ENCODE measurements around the gene PDE4D.

The PDE4D gene

DNA sequence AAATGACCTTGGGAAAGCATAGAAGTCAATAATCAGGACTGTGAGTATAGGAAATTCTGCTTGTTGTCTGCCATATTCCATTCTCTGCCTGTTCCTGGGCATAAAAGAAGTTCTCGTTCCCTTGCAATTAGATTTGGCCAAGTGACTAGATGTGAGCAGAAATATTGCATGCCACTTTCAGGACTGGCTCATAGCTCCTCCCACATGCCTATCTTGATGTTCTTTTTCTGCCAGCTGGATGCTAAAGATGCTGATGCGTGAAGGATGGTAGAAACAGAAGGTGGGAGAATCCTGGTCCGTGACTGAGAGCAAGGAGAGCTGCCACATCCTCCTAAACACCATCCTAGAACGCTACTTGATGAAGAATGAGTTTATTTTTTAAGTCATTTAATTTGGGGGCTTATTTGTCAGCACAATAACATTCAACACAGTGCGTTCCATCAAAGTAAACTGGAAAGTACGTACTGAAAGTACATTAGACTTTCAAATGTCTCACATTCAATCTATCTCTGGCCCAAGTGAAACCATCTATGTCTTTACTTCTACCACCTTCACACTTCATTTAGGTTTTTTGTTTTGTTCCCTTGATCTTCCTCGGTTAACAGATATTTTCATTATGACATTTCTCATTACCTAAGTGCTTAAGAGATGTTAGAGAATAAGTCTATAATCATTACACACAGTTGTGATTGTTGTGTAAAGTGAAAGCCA, 662.1 kb downstream of the PDE4D start:
- H3K4me1 ChIP-seq (ENCODE audit: control insufficient read depth, insufficient read depth, low read length), result peaks cover 2% of the 10 kb centered on the region
- H3K36me3 ChIP-seq (ENCODE audit: insufficient read depth, low read length), result no peaks in the 10 kb centered on the region
- H3K27me3 ChIP-seq (ENCODE audit: control insufficient read depth, insufficient read depth, low read length), result no peaks in the 10 kb centered on the region
- H3K9ac ChIP-seq (ENCODE audit: low read depth, low read length), result no peak overlapping the region
- H3K4me2 ChIP-seq (ENCODE audit: low read length), result no peak overlapping the region
- no peak overlapping the region for H3K4me3 ChIP-seq (ENCODE audit: low read length)
- no peaks in the 10 kb centered on the region for H3K9me3 ChIP-seq (replicated peaks; ENCODE audit: low read length)

GRCh38 chr5:59222687-59223511, 670.6 kb downstream of the PDE4D start:
- H3K9ac ChIP-seq (ENCODE audit: low read depth, low read length), result no peak overlapping the region
- no peak overlapping the region for H3K4me3 ChIP-seq (ENCODE audit: low read length)
- H3K4me1 ChIP-seq (ENCODE audit: control insufficient read depth, insufficient read depth, low read length), result peaks cover 4% of the 10 kb centered on the region
- H3K9me3 ChIP-seq (replicated peaks; ENCODE audit: low read length), result peaks cover 3% of the 10 kb centered on the region
- H3K36me3 ChIP-seq (ENCODE audit: insufficient read depth, low read length), result no peaks in the 10 kb centered on the region
- H3K4me2 ChIP-seq (ENCODE audit: low read length), result no peak overlapping the region
- H3K27me3 ChIP-seq (ENCODE audit: control insufficient read depth, insufficient read depth, low read length), result no peaks in the 10 kb centered on the region

DNA sequence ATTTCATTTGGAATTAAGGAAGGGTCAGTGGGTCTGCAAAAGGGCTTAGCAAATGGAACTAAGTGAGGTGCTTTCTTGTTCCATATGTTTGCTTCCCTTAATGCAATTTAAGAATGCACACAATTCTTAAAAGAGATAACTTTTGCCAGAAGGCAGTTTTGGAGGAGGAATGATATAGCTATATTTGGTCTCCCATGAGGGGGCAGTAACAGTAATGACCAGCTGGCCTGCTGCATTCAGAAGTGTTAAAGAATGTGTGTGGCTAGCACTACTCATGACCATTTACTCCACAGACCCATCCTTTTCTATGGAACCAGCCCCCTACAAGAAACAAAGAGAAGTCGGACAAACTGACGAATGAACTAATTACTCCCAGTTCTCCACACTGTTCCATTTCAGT, 671.8 kb downstream of the PDE4D start:
- Histone ChIP-seq H3K4me3 (ENCODE audit: low read length) (no peak overlapping the region), H3K27me3 (ENCODE audit: control insufficient read depth, insufficient read depth, low read length) (no peaks in the 10 kb centered on the region), H3K4me2 (ENCODE audit: low read length) (no peak overlapping the region), H3K9me3 (replicated peaks; ENCODE audit: low read length) (peaks cover 3% of the 10 kb centered on the region), H3K4me1 (ENCODE audit: control insufficient read depth, insufficient read depth, low read length) (peaks cover 4% of the 10 kb centered on the region), H3K9ac (ENCODE audit: low read depth, low read length) (no peak overlapping the region), H3K36me3 (ENCODE audit: insufficient read depth, low read length) (no peaks in the 10 kb centered on the region)

DNA sequence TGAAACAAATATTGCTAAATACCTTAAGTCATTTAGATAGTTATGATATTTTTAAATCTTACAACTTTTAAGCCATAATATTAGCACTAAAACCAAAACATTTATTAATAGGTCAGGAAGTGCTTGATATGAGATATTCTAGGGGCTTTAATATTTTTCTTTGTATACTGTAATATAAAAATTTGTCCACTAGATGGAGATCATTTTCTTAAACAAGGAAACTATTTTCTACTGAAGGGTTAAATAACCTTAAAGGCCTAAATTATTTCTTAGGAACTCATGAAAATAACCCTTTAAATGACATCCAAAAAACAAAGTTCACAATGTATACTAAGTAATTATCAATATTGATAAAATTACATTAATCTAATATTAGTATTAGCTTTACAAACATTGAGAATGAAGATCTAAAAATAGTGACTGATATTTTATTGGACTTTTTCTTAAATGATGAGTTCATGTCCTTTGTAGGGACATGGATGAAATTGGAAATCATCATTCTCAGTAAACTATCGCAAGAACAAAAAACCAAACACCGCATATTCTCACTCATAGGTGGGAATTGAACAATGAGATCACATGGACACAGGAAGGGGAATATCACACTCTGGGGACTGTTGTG, 675.0 kb downstream of the PDE4D start:
- no peak overlapping the region for H3K4me3 ChIP-seq (ENCODE audit: low read length)
- H3K36me3 ChIP-seq (ENCODE audit: insufficient read depth, low read length), result no peaks in the 10 kb centered on the region
- H3K4me1 ChIP-seq (ENCODE audit: control insufficient read depth, insufficient read depth, low read length), result peaks cover 4% of the 10 kb centered on the region

DNA sequence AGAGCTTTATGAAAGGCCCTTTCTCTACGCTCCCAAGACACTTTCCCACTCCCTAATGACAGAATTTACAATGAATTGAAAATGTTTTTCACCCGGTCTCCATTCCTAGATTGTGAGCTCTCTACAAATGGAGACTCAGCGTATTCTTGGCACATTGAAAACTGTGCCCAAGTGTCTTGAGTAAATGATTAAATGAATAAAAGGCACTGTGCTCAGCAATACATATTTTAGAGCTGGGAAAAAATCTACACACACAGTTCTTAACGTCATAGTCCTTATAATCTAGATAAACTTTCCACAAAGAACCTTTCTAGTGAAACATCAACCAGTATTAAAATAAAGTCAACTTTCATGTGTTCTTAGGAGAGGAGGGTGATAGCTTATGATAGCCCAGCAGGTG, 676.7 kb downstream of the PDE4D start:
- Histone ChIP-seq H3K4me1 (ENCODE audit: control insufficient read depth, insufficient read depth, low read length) (no peaks in the 10 kb centered on the region), H3K36me3 (ENCODE audit: insufficient read depth, low read length) (no peaks in the 10 kb centered on the region), H3K9ac (ENCODE audit: low read depth, low read length) (no peak overlapping the region), H3K4me3 (ENCODE audit: low read length) (no peak overlapping the region), H3K4me2 (ENCODE audit: low read length) (no peak overlapping the region), H3K9me3 (replicated peaks; ENCODE audit: low read length) (no peaks in the 10 kb centered on the region), H3K27me3 (ENCODE audit: control insufficient read depth, insufficient read depth, low read length) (no peaks in the 10 kb centered on the region)

More for the DNA sequence above, 675.0 kb downstream of the PDE4D start:
- Histone ChIP-seq H3K9ac (ENCODE audit: low read depth, low read length) (no peak overlapping the region), H3K27me3 (ENCODE audit: control insufficient read depth, insufficient read depth, low read length) (no peaks in the 10 kb centered on the region), H3K4me2 (ENCODE audit: low read length) (no peak overlapping the region), H3K9me3 (replicated peaks; ENCODE audit: low read length) (no peaks in the 10 kb centered on the region)

- Histone ChIP-seq H3K4me2 (ENCODE audit: low read length) (no peak overlapping the region), H3K4me1 (ENCODE audit: control insufficient read depth, insufficient read depth, low read length) (no peaks in the 10 kb centered on the region), H3K9ac (ENCODE audit: low read depth, low read length) (no peak overlapping the region), H3K36me3 (ENCODE audit: insufficient read depth, low read length) (no peaks in the 10 kb centered on the region), H3K4me3 (ENCODE audit: low read length) (no peak overlapping the region), H3K27me3 (ENCODE audit: control insufficient read depth, insufficient read depth, low read length) (no peaks in the 10 kb centered on the region), H3K9me3 (replicated peaks; ENCODE audit: low read length) (no peaks in the 10 kb centered on the region)
Measured at GRCh38 chr5:59212596-59212995, 680.9 kb downstream of the PDE4D start.

- Histone ChIP-seq H3K4me1 (ENCODE audit: control insufficient read depth, insufficient read depth, low read length) (peaks cover 14% of the 10 kb centered on the region), H3K4me3 (ENCODE audit: low read length) (no peak overlapping the region), H3K36me3 (ENCODE audit: insufficient read depth, low read length) (no peaks in the 10 kb centered on the region), H3K9me3 (replicated peaks; ENCODE audit: low read length) (no peaks in the 10 kb centered on the region), H3K4me2 (ENCODE audit: low read length) (no peak overlapping the region), H3K9ac (ENCODE audit: low read depth, low read length) (no peak overlapping the region), H3K27me3 (ENCODE audit: control insufficient read depth, insufficient read depth, low read length) (no peaks in the 10 kb centered on the region)
Measured at GRCh38 chr5:59209758-59210359, 683.7 kb downstream of the PDE4D start.

- no peak overlapping the region for H3K4me2 ChIP-seq (ENCODE audit: low read length)
- peaks cover 14% of the 10 kb centered on the region for H3K4me1 ChIP-seq (ENCODE audit: control insufficient read depth, insufficient read depth, low read length)
- H3K4me3 ChIP-seq (ENCODE audit: low read length), result no peak overlapping the region
- no peaks in the 10 kb centered on the region for H3K27me3 ChIP-seq (ENCODE audit: control insufficient read depth, insufficient read depth, low read length)
- H3K36me3 ChIP-seq (ENCODE audit: insufficient read depth, low read length), result no peaks in the 10 kb centered on the region
- H3K9ac ChIP-seq (ENCODE audit: low read depth, low read length), result no peak overlapping the region
- no peaks in the 10 kb centered on the region for H3K9me3 ChIP-seq (replicated peaks; ENCODE audit: low read length)
Measured at GRCh38 chr5:59208474-59208873, 685.1 kb downstream of the PDE4D start.

GRCh38 chr5:59207401-59207800, 686.1 kb downstream of the PDE4D start:
- Histone ChIP-seq H3K9me3 (replicated peaks; ENCODE audit: low read length) (no peaks in the 10 kb centered on the region), H3K9ac (ENCODE audit: low read depth, low read length) (no peak overlapping the region), H3K4me3 (ENCODE audit: low read length) (no peak overlapping the region), H3K4me2 (ENCODE audit: low read length) (no peak overlapping the region), H3K36me3 (ENCODE audit: insufficient read depth, low read length) (no peaks in the 10 kb centered on the region), H3K27me3 (ENCODE audit: control insufficient read depth, insufficient read depth, low read length) (no peaks in the 10 kb centered on the region), H3K4me1 (ENCODE audit: control insufficient read depth, insufficient read depth, low read length) (peaks cover 14% of the 10 kb centered on the region)

DNA sequence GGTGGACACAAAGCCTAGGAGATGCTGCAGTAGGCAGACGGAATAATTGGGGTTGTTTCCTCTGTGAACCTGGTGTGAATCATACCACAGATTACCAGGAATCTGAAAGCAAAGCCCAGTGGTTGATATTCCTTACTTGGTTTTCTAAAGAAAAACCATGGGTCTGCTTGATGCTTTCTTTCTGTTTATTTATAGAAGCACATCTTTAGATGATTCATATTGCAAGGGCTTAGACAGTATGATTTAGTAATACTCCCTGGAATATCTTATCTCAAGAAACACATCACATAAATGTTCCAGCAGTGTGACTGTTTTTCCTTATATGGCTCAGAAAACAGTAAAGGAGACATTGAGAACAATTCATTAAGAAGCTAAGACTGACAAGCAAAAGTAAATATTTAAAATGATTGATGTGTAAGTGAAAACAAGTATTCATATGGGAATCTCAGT, 687.4 kb downstream of the PDE4D start:
- Histone ChIP-seq H3K36me3 (ENCODE audit: insufficient read depth, low read length) (no peaks in the 10 kb centered on the region), H3K4me1 (ENCODE audit: control insufficient read depth, insufficient read depth, low read length) (peaks cover 14% of the 10 kb centered on the region), H3K4me3 (ENCODE audit: low read length) (no peak overlapping the region), H3K27me3 (ENCODE audit: control insufficient read depth, insufficient read depth, low read length) (no peaks in the 10 kb centered on the region), H3K4me2 (ENCODE audit: low read length) (peak overlapping the region; percentile 20), H3K9ac (ENCODE audit: low read depth, low read length) (no peak overlapping the region), H3K9me3 (replicated peaks; ENCODE audit: low read length) (no peaks in the 10 kb centered on the region)

DNA sequence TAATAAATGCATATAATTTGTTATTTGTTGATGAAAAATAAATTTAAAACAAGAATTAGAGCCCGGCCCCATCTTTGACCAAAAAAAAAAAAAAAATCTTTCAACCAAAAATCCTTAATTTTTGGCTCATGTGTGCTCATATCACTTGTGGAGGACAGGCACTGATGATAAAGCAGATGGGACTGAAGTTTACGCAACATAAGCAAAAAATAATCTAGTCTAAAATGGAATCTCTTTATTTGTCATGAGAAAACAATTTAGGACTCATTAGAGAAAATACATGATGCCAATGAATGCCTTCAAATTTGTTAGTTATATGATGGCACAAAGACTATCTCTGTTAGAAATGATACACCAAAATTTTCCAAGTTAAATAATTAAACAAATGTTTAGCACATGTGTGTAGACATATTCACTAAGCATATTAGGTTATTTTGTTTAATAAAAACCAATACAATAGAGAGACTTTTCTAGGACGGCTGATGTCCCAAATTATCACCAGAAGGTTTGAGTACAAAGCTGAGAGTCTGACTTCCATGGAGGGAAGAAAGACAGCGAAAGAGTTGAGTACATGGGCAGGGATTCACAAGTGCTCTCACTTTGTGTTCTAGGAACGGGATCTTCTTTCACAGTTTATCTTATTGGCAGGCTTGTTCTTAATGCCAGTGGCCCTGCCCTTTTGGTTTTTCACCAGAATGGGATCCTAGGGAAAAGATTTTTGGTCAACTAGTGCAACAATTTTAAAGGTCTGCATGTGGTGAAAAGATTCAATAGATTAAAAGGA, 689.2 kb downstream of the PDE4D start:
- H3K4me2 ChIP-seq (ENCODE audit: low read length), result no peak overlapping the region
- no peak overlapping the region for H3K9ac ChIP-seq (ENCODE audit: low read depth, low read length)
- H3K4me3 ChIP-seq (ENCODE audit: low read length), result no peak overlapping the region
- no peaks in the 10 kb centered on the region for H3K27me3 ChIP-seq (ENCODE audit: control insufficient read depth, insufficient read depth, low read length)
- H3K36me3 ChIP-seq (ENCODE audit: insufficient read depth, low read length), result no peaks in the 10 kb centered on the region
- H3K9me3 ChIP-seq (replicated peaks; ENCODE audit: low read length), result no peaks in the 10 kb centered on the region
- H3K4me1 ChIP-seq (ENCODE audit: control insufficient read depth, insufficient read depth, low read length), result peaks cover 14% of the 10 kb centered on the region

Measured in skeletal muscle satellite cell (primary cell).